ENCODE measurements around the gene COPZ2. TPM values are rescaled to one million over a fixed set of nuclear protein-coding genes. Genes with fewer than 3 reads are reported as not detected.

The COPZ2 gene
- total and polyA plus RNA-seq, 2 donors (not counting 1 experiment from before 2014, with no cell fraction given): 1.0 to 2.3 TPM

GRCh38 chr17:47996201-47996600, 41.4 kb downstream of the COPZ2 start:
- H3K27me3 Mint-ChIP-seq: peaks cover 22% of the 10 kb centered on the region

More at GRCh38 chr17:47996201-47996600, 41.4 kb downstream of the COPZ2 start:
- intact Hi-C loops (cut with micrococcal nuclease): no loop called here
- H3K9me3 ChIP-seq (ENCODE audit: control extremely low read depth in 1 of 3, control insufficient read depth in 2 of 3, insufficient read depth in 1 of 3, low read length in 2 of 3): no peaks in the 10 kb centered on the region
- H3K9ac ChIP-seq (ENCODE audit: low read length): no peak overlapping the region
- ChIA-PET CTCF (interaction anchor here (1.0 kb wide), 1 partner anchor 24 kb away, joined by 3 read pairs; no protein-coding TSS in a partner anchor), POLR2A (no interaction called here)
- WGBS (ENCODE audit: insufficient coverage): 91% methylated on average over 8 of the region's 9 CpGs
- H2AFZ ChIP-seq (ENCODE audit: insufficient read depth, low read depth, low read length, poor library complexity, severe bottlenecking): no peak overlapping the region
- H3K4me2 ChIP-seq (replicated peaks; ENCODE audit: low read depth, low read length, poor library complexity, severe bottlenecking): no peak overlapping the region
- no peaks in the 10 kb centered on the region for H3K79me2 ChIP-seq (ENCODE audit: control insufficient read depth, insufficient read depth, low read length)
- H3K27me3 ChIP-seq (replicated peaks in 1 of 4; ENCODE audit: control extremely low read depth in 1 of 4, control insufficient read depth in 3 of 4, insufficient read depth in 4 of 4, low read length in 3 of 4): peaks cover 0 to 25% (median 0%) of the 10 kb centered on the region in 4 experiments
- H4K20me1 ChIP-seq (ENCODE audit: control insufficient read depth, insufficient read depth, low read length, poor library complexity, severe bottlenecking): no peaks in the 10 kb centered on the region
- H3K4me3 Mint-ChIP-seq: no peak overlapping the region
- no peaks in the 10 kb centered on the region for H3K36me3 ChIP-seq (replicated peaks in 1 of 2; ENCODE audit: control extremely low read depth in 1 of 2, control insufficient read depth in 1 of 2, extremely low read depth in 1 of 2, insufficient read depth in 2 of 2, low read length in 1 of 2)
- H3K27ac ChIP-seq (ENCODE audit: low read length in 2 of 2): no peak overlapping the region
- H3K4me3 ChIP-seq (ENCODE audit: control extremely low read depth in 1 of 5, extremely low read depth in 1 of 5, insufficient read depth in 1 of 5, low read depth in 2 of 5, low read length in 4 of 5): no peak overlapping the region
- ATAC-seq (ENCODE audit: low read depth) (no peak), DNase-seq (no peak)
- H3K27ac Mint-ChIP-seq: no peak overlapping the region
- TF ChIP-seq EZH2 (IDR thresholded peaks at IDR 0.05; ENCODE audit: borderline replicate concordance, insufficient read depth, low read depth, low read length, poor library complexity, severe bottlenecking) (no peak), CTCF (IDR thresholded peaks at IDR 0.05) (no peak)
- H3K9me3 Mint-ChIP-seq (ENCODE audit: insufficient read depth): no peaks in the 10 kb centered on the region
- no peaks in the 10 kb centered on the region for H3K4me1 Mint-ChIP-seq
- H3K4me1 ChIP-seq (ENCODE audit: control insufficient read depth in 2 of 2, insufficient read depth in 2 of 2, low read length in 2 of 2): no peaks in the 10 kb centered on the region
